ENCODE measurements around the gene TNFAIP1.

GRCh38 chr17:28291780-28292330 lies 43.7 kb upstream of the TNFAIP1 start:
- no peak for TF ChIP-seq CTCF (IDR thresholded peaks at IDR 0.05)
- no peak for TF ChIP-seq POLR2A (IDR thresholded peaks at IDR 0.05; ENCODE audit: low read depth)
